ENCODE measurements around the gene EXOC3. TPM values are rescaled to one million over a fixed set of nuclear protein-coding genes. Genes with fewer than 3 reads are reported as not detected.
A peak's percentile ranks its signal among the peaks of the same experiment; 100 is the strongest.

The EXOC3 gene
- total and polyA plus RNA-seq, 2 of the 8 experiments (the other 6 are each of a cell fraction or from before 2014, with no cell fraction given), result 14.4 to 30.0 TPM

GRCh38 chr5:491119-491855 is 48.3 kb downstream of the EXOC3 start:
- Histone ChIP-seq H3K4me3 (ENCODE audit: extremely low read depth in 1 of 4, insufficient read depth in 2 of 4, low read depth in 3 of 4, low read length in 4 of 4) (no peak overlapping the region), H2BK5ac (ENCODE audit: low read depth, low read length) (no peak overlapping the region), H3K27me3 (replicated peaks in 1 of 4; ENCODE audit: control insufficient read depth in 3 of 4, extremely low read depth in 1 of 4, insufficient read depth in 3 of 4, low read length in 3 of 4) (peaks cover 0 to 28% (median 19%) of the 10 kb centered on the region in 4 experiments; a peak in 6 of 7 replicates), H3K9ac (replicated peaks in 1 of 4; ENCODE audit: extremely low read depth in 1 of 4, low read depth in 3 of 4, low read length in 3 of 4) (no peak overlapping the region), H3K79me1 (ENCODE audit: low read depth, low read length) (no peaks in the 10 kb centered on the region), H3K36me3 (ENCODE audit: control insufficient read depth in 2 of 4, insufficient read depth in 4 of 4, low read length in 3 of 4) (no peaks in the 10 kb centered on the region), H2AFZ (ENCODE audit: low read length) (no peak overlapping the region), H2BK15ac (ENCODE audit: low read length) (no peak overlapping the region), H3K14ac (ENCODE audit: insufficient read length) (no peak overlapping the region), H3K4me2 (ENCODE audit: insufficient read depth in 1 of 2, low read depth in 2 of 2, low read length in 2 of 2) (no peak overlapping the region), H3K4ac (replicated peaks; ENCODE audit: insufficient read length, low read depth, low read length) (no peak overlapping the region), H2BK120ac (replicated peaks; ENCODE audit: low read depth, low read length) (no peak overlapping the region), H2AK5ac (ENCODE audit: low read depth, low read length) (no peak overlapping the region), H2BK12ac (ENCODE audit: low read depth, low read length) (0 out of 2 replicates have a peak overlapping the region, but pooled peaks have one; percentile 17), H4K5ac (ENCODE audit: insufficient read length, low read depth, low read length) (no peak overlapping the region), H3K23ac (ENCODE audit: insufficient read length) (no peak overlapping the region), H2BK20ac (ENCODE audit: low read length) (no peak overlapping the region), H3K18ac (ENCODE audit: extremely low read depth, low read length) (no peak overlapping the region; the same call in none of the 2 replicates), H4K91ac (replicated peaks; ENCODE audit: insufficient read length, low read length) (no peak overlapping the region), H3K23me2 (ENCODE audit: low read depth, low read length) (0 out of 2 replicates have a peak, but pooled peaks cover 1% of the 10 kb centered on the region), H3K4me1 (replicated peaks in 1 of 4; ENCODE audit: control insufficient read depth in 3 of 4, insufficient read depth in 4 of 4, low read length in 3 of 4) (peaks cover 0 to 21% (median 5%) of the 10 kb centered on the region in 4 experiments; a peak in 4 of 7 replicates), H3K27ac (ENCODE audit: low read depth, low read length) (no peak overlapping the region), H3K79me2 (ENCODE audit: control insufficient read depth in 1 of 2, insufficient read depth in 2 of 2, low read length in 2 of 2) (no peaks in the 10 kb centered on the region), H3K56ac (replicated peaks; ENCODE audit: insufficient read length, low read depth, low read length) (no peak overlapping the region), H4K8ac (ENCODE audit: extremely low read depth, insufficient read depth, low read length) (no peak overlapping the region), H4K20me1 (replicated peaks in 1 of 2; ENCODE audit: control insufficient read depth in 1 of 2, insufficient read depth in 2 of 2, low read length in 2 of 2) (no peaks in the 10 kb centered on the region), H3K9me3 (ENCODE audit: insufficient read depth in 2 of 2, low read depth in 1 of 2, low read length in 1 of 2) (no peaks in the 10 kb centered on the region)
- ChIA-PET CTCF (ENCODE audit: partially characterized antibody) (interaction anchor here (1.3 kb wide), 1 partner anchor 11 kb away, joined by 3 read pairs; no protein-coding TSS in a partner anchor), POLR2A (ENCODE audit: partially characterized antibody) (interaction anchor here (0.8 to 1.2 kb wide), 2 partner anchors 17 to 42 kb away, joined by 3 read pairs; no protein-coding TSS in a partner anchor)
- FAIRE-seq (no peak), DNase-seq (ENCODE audit: low read depth in 1 of 2, low spot score in 2 of 2) (no peak)
- WGBS, 2 experiments (ENCODE audit: extremely low coverage in 1 of 2, insufficient coverage in 1 of 2, insufficient read length in 1 of 2, insufficient replicate concordance in 2 of 2, low coverage in 1 of 2, low lambda C conversion rate in 2 of 2, missing lambda C conversion rate in 1 of 2), result 92% methylated on average over 38 of the region's 52 CpGs; no CpG with 5 or more reads in 1 of the 2 experiments
- TF ChIP-seq NANOG (IDR thresholded peaks at IDR 0.05; ENCODE audit: insufficient read depth, low read depth, low read length, poor library complexity, severe bottlenecking) (no peak), TCF12 (IDR thresholded peaks at IDR 0.05; ENCODE audit: low read depth, low read length) (no peak), SP2 (IDR thresholded peaks at IDR 0.05; ENCODE audit: low read length) (no peak), RNF2 (IDR thresholded peaks at IDR 0.05; ENCODE audit: borderline replicate concordance, low read depth, low read length, missing control alignments, poor library complexity, severe bottlenecking) (no peak), GABPA (IDR thresholded peaks at IDR 0.05; ENCODE audit: borderline replicate concordance, insufficient read depth, low read length) (peak; percentile 13; the same call in 1 of the 2 replicates), SIRT6 (IDR thresholded peaks at IDR 0.05; ENCODE audit: low read length) (no peak), KDM4A (IDR thresholded peaks at IDR 0.05; ENCODE audit: low read depth, low read length, severe bottlenecking) (no peak)
